Dendritic cell treated with granulocyte-macrophage colony-stimulating factor and Interleukin-4, amounts not matched to agents 40 ng/mL and 50 ng/mL, for 4 days (primary cell): ENCODE measurements around the gene RPL19.
"Not testable (repeated sequence)": the region's sequence is repeated elsewhere in the genome, so short reads cannot be mapped to it uniquely, and the experiment has no call there.

Experiments
- H3K27ac Mint-ChIP-seq: one replicate; pipeline ENCODE4 v1.8.0; 2022; ENCODE audit warnings: mild to moderate bottlenecking, mixed read lengths
- H3K27me3 Mint-ChIP-seq: one replicate; pipeline ENCODE4 v1.8.0; 2022; ENCODE audit warnings: mild to moderate bottlenecking, mixed read lengths
- H3K36me3 Mint-ChIP-seq: one replicate; pipeline ENCODE4 v1.8.0; 2022; ENCODE audit warnings: low read depth, mixed read lengths
- H3K4me1 Mint-ChIP-seq: one replicate; pipeline ENCODE4 v1.8.0; 2022; ENCODE audit warnings: low read depth, mixed read lengths
- H3K4me3 Mint-ChIP-seq: one replicate; pipeline ENCODE4 v1.8.0; 2022; ENCODE audit warnings: mild to moderate bottlenecking, moderate library complexity, mixed read lengths
- H3K9me3 Mint-ChIP-seq: one replicate; pipeline ENCODE4 v1.8.0; 2022; ENCODE audit warnings: mixed read lengths
- intact Hi-C: fragments of 100-400 bp; cut with micrococcal nuclease; formaldehyde crosslinking; loops from one replicate; pipeline ENCODE4 v1.15.0; 2022

RPL19 gene

GRCh38 chr17:39166437-39167335, 33.4 kb upstream of the RPL19 start:
- peaks cover 60% of the 10 kb centered on the region for H3K4me1 Mint-ChIP-seq
- no peaks in the 10 kb centered on the region for H3K9me3 Mint-ChIP-seq
- peaks cover 6% of the 10 kb centered on the region for H3K36me3 Mint-ChIP-seq
- peak overlapping the region; percentile 80 for H3K4me3 Mint-ChIP-seq
- peaks cover 27% of the 10 kb centered on the region for H3K27me3 Mint-ChIP-seq
- H3K27ac Mint-ChIP-seq, result peak overlapping the region; percentile 45
- intact Hi-C loops, result loop anchor here (5.0 kb wide), 1 partner anchor 36 kb away; the partner anchor contains the start of gene RPL19

- Mint-ChIP-seq H3K27ac (peak overlapping the region; percentile 45), H3K27me3 (peaks cover 27% of the 10 kb centered on the region), H3K9me3 (no peaks in the 10 kb centered on the region), H3K36me3 (peaks cover 6% of the 10 kb centered on the region), H3K4me1 (peaks cover 66% of the 10 kb centered on the region), H3K4me3 (peak overlapping the region; percentile 9)
- intact Hi-C loops, result loop anchor here (5.0 kb wide), 1 partner anchor 35 kb away; the partner anchor contains the start of gene RPL19
These were observed 32.6 kb upstream of the RPL19 start for GRCh38 chr17:39167476-39167875.

GRCh38 chr17:39168503-39168902, 31.6 kb upstream of the RPL19 start:
- H3K4me3 Mint-ChIP-seq, result not testable (repeated sequence)

GRCh38 chr17:39169101-39169500, 31.0 kb upstream of the RPL19 start:
- intact Hi-C loops, result loop anchor here (5.0 kb wide), 1 partner anchor 33 kb away; the partner anchor contains the start of gene RPL19

More at GRCh38 chr17:39168503-39168902, 31.6 kb upstream of the RPL19 start:
- H3K9me3 Mint-ChIP-seq, H3K36me3 Mint-ChIP-seq: not testable (repeated sequence)
- intact Hi-C loops, result loop anchor here (5.0 kb wide), 1 partner anchor 34 kb away; the partner anchor contains the start of gene RPL19
- H3K4me1 Mint-ChIP-seq, result peaks cover 66% of the 10 kb centered on the region
- peak overlapping the region; percentile 45 for H3K27ac Mint-ChIP-seq
- H3K27me3 Mint-ChIP-seq, result peaks cover 30% of the 10 kb centered on the region

GRCh38 chr17:39169518-39169917, 30.6 kb upstream of the RPL19 start:
- intact Hi-C loops, result loop anchor here (5.0 kb wide), 1 partner anchor 33 kb away; the partner anchor contains the start of gene RPL19
- Mint-ChIP-seq H3K4me1 (peaks cover 59% of the 10 kb centered on the region), H3K36me3 (peaks cover 4% of the 10 kb centered on the region), H3K27me3 (peaks cover 32% of the 10 kb centered on the region), H3K27ac (no peak overlapping the region), H3K4me3 (no peak overlapping the region), H3K9me3 (no peaks in the 10 kb centered on the region)

More at GRCh38 chr17:39169101-39169500, 31.0 kb upstream of the RPL19 start:
- H3K27ac Mint-ChIP-seq, result no peak overlapping the region
- H3K4me3 Mint-ChIP-seq, result no peak overlapping the region
- peaks cover 6% of the 10 kb centered on the region for H3K36me3 Mint-ChIP-seq
- H3K9me3 Mint-ChIP-seq, result no peaks in the 10 kb centered on the region
- H3K27me3 Mint-ChIP-seq, result peaks cover 31% of the 10 kb centered on the region
- H3K4me1 Mint-ChIP-seq, result peaks cover 63% of the 10 kb centered on the region

- peaks cover 59% of the 10 kb centered on the region for H3K4me1 Mint-ChIP-seq
- peaks cover 30% of the 10 kb centered on the region for H3K27me3 Mint-ChIP-seq
- H3K4me3 Mint-ChIP-seq, result no peak overlapping the region
- intact Hi-C loops, result no loop called here
- no peaks in the 10 kb centered on the region for H3K9me3 Mint-ChIP-seq
- no peaks in the 10 kb centered on the region for H3K36me3 Mint-ChIP-seq
- H3K27ac Mint-ChIP-seq, result peak overlapping the region; percentile 49
These were observed 30.0 kb upstream of the RPL19 start for GRCh38 chr17:39170109-39170508.

- Mint-ChIP-seq H3K27ac (peak overlapping the region; percentile 49), H3K4me1 (peaks cover 60% of the 10 kb centered on the region)
These were observed 29.5 kb upstream of the RPL19 start for GRCh38 chr17:39170558-39170957.

GRCh38 chr17:39171933-39172332, 28.1 kb upstream of the RPL19 start:
- Mint-ChIP-seq H3K4me1 (peaks cover 50% of the 10 kb centered on the region), H3K27me3 (peaks cover 16% of the 10 kb centered on the region), H3K27ac (peak overlapping the region; percentile 3), H3K36me3 (peaks cover 8% of the 10 kb centered on the region), H3K9me3 (no peaks in the 10 kb centered on the region), H3K4me3 (no peak overlapping the region)
- intact Hi-C loops, result no loop called here

More at GRCh38 chr17:39170558-39170957, 29.5 kb upstream of the RPL19 start:
- intact Hi-C loops, result no loop called here
- no peaks in the 10 kb centered on the region for H3K36me3 Mint-ChIP-seq
- H3K27me3 Mint-ChIP-seq, result peaks cover 28% of the 10 kb centered on the region
- no peak overlapping the region for H3K4me3 Mint-ChIP-seq
- no peaks in the 10 kb centered on the region for H3K9me3 Mint-ChIP-seq

- Mint-ChIP-seq H3K4me1 (peaks cover 41% of the 10 kb centered on the region), H3K9me3 (no peaks in the 10 kb centered on the region), H3K4me3 (no peak overlapping the region)
These were observed 27.0 kb upstream of the RPL19 start for GRCh38 chr17:39173080-39173479.

GRCh38 chr17:39173526-39174274, 26.4 kb upstream of the RPL19 start:
- Mint-ChIP-seq H3K4me3 (no peak overlapping the region), H3K4me1 (peaks cover 41% of the 10 kb centered on the region), H3K27me3 (peaks cover 16% of the 10 kb centered on the region), H3K36me3 (peaks cover 17% of the 10 kb centered on the region), H3K9me3 (no peaks in the 10 kb centered on the region), H3K27ac (peak overlapping the region; percentile 34)
- intact Hi-C loops, result no loop called here

More at GRCh38 chr17:39173080-39173479, 27.0 kb upstream of the RPL19 start:
- intact Hi-C loops, result no loop called here
- H3K36me3 Mint-ChIP-seq, result peaks cover 17% of the 10 kb centered on the region
- peaks cover 16% of the 10 kb centered on the region for H3K27me3 Mint-ChIP-seq
- no peak overlapping the region for H3K27ac Mint-ChIP-seq

- Mint-ChIP-seq H3K36me3 (peaks cover 17% of the 10 kb centered on the region), H3K9me3 (no peaks in the 10 kb centered on the region), H3K27me3 (peaks cover 5% of the 10 kb centered on the region), H3K4me3 (peak overlapping the region; percentile 77), H3K4me1 (peaks cover 28% of the 10 kb centered on the region), H3K27ac (peak overlapping the region; percentile 75)
- intact Hi-C loops, result loop anchor here (1.0 kb wide), 1 partner anchor 192 kb away; no protein-coding TSS in a partner anchor
These were observed 25.0 kb upstream of the RPL19 start for GRCh38 chr17:39174920-39175694.

- Mint-ChIP-seq H3K27ac (peak overlapping the region; percentile 75), H3K4me3 (no peak overlapping the region), H3K36me3 (peaks cover 17% of the 10 kb centered on the region), H3K27me3 (peaks cover 5% of the 10 kb centered on the region), H3K4me1 (peaks cover 22% of the 10 kb centered on the region), H3K9me3 (no peaks in the 10 kb centered on the region)
- intact Hi-C loops, result loop anchor here (1.0 kb wide), 1 partner anchor 192 kb away; no protein-coding TSS in a partner anchor
These were observed 24.4 kb upstream of the RPL19 start for GRCh38 chr17:39175695-39176093.

- peaks cover 17% of the 10 kb centered on the region for H3K36me3 Mint-ChIP-seq
- intact Hi-C loops, result no loop called here
- H3K27me3 Mint-ChIP-seq, result peaks cover 5% of the 10 kb centered on the region
- H3K4me1 Mint-ChIP-seq, result peaks cover 16% of the 10 kb centered on the region
- no peak overlapping the region for H3K27ac Mint-ChIP-seq
- H3K4me3 Mint-ChIP-seq, result no peak overlapping the region
- no peaks in the 10 kb centered on the region for H3K9me3 Mint-ChIP-seq
These were observed 22.8 kb upstream of the RPL19 start for GRCh38 chr17:39177256-39177655.
